ENCODE measurements around the gene C16orf89. TPM values are rescaled to one million over a fixed set of nuclear protein-coding genes. Genes with fewer than 3 reads are reported as not detected.
A peak's percentile ranks its signal among the peaks of the same experiment; 100 is the strongest.

Gene C16orf89
- polyA plus RNA-seq, 1 donor: 0.39 TPM

DNA sequence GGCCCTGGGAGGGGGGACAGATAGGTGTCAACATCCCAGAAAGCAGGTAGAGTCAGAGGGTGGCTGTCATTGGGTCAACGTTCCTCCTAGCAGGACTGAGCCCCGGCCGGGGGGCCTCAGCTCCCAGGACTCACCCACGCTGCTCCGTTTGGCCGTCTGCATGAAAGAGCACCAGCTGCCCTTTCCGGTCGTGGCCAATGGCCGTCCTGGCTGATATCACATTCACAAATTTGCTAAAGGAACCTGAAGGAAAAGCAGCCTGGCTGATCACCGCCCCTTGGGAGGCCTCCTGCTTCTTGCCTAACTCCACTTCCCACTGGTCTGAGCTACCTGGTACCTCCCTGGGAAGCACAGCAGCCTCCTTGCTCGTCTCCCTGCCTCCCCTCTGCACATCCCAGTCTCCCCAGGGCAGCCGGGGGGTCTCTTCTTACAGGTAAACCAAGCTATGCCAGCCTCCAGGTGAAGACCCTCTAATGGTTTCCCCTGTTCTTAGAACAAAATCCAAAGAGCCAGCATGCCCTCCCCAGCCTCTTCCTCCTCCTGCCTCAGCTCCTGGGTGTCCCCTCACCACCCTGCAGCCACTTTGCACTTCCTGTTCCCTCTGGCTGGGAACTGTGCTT, 35.4 kb downstream of the C16orf89 start:
- DNase-seq (ENCODE audit: low read depth): no peak

DNA sequence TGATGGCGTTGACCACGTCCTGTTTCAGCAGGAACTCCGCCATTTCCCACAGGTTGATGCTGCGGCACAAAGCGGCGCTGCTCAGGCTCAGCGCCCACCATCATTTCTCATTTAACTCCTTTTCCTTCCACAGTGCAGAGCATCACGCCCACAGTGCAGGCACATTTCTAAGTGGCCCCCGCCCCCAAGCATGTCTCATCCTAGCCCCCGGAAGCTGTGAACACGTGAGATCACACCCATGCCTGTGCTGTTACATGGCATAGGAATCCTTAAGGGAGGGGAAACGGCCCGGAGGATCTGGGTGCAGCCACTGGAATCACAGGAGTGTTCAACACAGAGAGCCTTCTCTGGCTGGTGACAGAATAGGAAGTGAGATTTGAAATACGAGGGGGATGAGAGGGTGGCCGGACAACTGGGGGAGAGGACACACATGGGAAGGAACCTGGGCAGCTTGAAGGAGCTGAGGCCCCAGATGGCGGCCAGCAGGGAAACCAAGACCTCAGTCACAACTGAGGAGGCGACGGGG, 36.7 kb downstream of the C16orf89 start:
- DNase-seq (ENCODE audit: low read depth): no peak

DNA sequence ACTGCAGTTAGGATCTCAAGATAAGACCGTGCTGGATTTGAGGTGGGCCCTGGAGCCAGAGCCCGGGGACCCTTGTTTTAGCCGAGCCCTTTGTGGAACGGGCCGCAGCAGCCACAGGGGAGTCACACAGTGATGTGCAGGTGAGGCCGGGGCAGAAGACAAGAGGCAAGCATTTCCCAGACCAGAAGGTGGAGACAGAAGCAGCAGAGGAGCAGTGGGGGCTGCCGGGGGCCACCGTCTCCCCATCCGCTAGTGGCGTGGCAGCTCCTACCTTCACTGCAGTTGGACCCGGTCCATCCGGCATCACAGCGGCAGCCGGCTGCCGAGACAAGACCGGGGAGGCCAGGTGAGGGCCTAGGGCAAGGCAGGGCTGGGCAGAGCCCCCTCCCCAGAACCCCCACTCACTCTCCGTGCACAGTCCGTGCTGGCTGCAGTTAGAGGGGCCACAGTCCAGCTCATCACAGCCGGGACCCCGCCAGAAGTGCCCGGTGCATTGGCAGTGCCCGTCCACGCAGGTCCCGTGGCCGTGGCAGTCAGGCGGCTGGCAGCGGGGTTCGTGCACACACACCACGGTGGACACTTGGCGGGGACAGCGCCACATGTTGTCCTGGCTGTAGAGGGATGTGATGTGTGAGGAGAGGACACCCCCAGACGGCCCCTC, 38.1 kb downstream of the C16orf89 start:
- no peak for DNase-seq (ENCODE audit: low read depth)

GRCh38 chr16:5027086-5027485, 38.7 kb downstream of the C16orf89 start:
- no peak for DNase-seq (ENCODE audit: low read depth)

DNA sequence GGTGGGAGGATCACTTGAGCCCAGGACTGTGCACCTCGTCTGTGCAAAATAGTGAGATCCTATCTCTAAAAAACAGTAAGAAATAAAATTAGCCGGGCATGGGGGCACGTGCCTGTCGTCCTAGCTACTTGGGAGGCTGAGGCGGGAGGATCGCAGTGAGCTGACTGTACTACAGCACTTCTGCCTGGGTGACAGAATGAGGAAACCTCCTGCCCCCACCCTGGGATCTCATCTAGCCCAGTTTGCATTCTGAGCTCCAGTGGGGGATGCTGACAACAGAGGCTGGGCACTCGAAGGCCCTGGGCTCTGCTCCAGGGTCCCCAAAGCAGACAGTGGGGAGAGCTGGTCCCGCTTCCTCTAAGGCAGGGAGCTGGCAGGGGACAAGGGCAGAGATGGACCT, 39.1 kb downstream of the C16orf89 start:
- DNase-seq (ENCODE audit: low read depth): no peak

GRCh38 chr16:5025171-5025632, 40.6 kb downstream of the C16orf89 start:
- no peak for DNase-seq (ENCODE audit: low read depth)

GRCh38 chr16:5024632-5025031, 41.1 kb downstream of the C16orf89 start:
- no peak for DNase-seq (ENCODE audit: low read depth)

GRCh38 chr16:5022521-5022920, 43.2 kb downstream of the C16orf89 start:
- DNase-seq (ENCODE audit: low read depth): no peak

- DNase-seq (ENCODE audit: low read depth): no peak
These were observed 45.2 kb downstream of the C16orf89 start for GRCh38 chr16:5020551-5020950.

GRCh38 chr16:5019775-5020174, 46.0 kb downstream of the C16orf89 start:
- DNase-seq (ENCODE audit: low read depth): no peak

DNA sequence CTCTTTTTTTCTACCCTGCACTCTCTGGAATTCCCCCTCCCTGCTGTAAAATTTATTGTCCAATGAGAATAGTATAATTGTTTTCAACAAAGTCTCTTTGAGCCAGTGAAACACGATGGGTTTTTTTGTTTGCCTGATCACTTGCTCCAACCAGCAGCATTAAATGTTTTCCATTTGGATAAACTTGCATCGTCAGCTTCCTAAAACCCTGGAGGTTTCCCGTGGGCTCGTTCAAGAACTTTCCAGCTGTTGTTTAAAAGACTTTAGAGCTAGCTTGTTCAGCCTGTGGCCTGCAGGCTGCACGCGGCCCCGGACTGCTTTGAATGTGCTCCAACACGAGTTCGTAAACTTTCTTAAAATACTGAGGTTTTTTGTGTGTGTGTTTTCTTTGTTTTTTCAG, 47.0 kb downstream of the C16orf89 start:
- peak; percentile 80 for DNase-seq (ENCODE audit: low read depth)

DNA sequence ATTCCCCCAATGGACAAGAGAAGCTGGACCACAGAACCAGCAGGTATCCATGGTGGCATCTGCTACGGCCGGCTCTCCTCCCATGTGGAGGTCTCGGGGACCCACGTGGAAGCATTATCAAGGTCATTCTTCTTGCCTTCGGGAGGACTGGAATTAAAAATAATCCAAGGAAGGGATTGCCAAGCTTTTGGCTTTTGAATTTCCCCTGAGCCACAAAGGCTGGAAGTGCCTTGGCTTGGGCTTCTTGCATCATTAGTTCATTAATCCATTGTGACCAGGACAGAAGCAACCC, 48.1 kb downstream of the C16orf89 start:
- no peak for DNase-seq (ENCODE audit: low read depth)

DNA sequence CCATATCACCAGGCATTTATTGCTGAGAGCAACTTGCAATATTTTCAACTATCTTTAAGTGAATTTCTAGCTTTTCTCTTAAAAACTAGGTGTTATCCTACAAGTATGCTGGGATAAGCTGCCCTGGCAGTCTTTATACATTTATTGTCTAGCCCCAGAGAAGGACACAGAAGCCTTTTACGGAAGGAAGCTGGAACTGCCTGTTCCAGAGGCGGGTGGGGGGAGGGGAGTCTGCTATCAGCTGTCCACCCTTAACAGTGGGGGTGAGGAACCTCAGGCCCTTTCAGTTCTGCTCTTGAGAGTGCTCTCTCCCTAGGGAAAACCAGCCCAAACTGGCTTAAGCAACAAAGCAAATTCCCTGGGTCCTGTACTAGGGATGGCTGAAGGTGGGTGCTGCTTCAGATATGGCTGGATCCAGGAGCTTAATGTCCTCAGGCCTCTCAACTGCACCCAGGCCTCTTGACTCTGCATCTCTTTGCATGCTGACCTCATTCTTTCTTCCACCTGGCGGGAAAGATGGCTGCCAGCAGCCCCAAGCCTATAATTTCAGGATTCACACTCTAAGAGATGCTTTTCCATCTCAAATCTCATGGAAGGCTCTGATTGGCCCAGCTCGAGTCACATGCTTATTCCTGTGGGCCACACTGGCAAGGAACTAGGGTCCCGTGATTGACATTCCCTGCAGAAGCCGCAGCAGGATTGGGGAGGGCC, 48.6 kb downstream of the C16orf89 start:
- DNase-seq (ENCODE audit: low read depth): no peak

- DNase-seq (ENCODE audit: low read depth): no peak
These were observed 49.9 kb downstream of the C16orf89 start for GRCh38 chr16:5015887-5016286.

- DNase-seq (ENCODE audit: low read depth): no peak
These were observed 50.4 kb downstream of the C16orf89 start for GRCh38 chr16:5015351-5015750.

DNA sequence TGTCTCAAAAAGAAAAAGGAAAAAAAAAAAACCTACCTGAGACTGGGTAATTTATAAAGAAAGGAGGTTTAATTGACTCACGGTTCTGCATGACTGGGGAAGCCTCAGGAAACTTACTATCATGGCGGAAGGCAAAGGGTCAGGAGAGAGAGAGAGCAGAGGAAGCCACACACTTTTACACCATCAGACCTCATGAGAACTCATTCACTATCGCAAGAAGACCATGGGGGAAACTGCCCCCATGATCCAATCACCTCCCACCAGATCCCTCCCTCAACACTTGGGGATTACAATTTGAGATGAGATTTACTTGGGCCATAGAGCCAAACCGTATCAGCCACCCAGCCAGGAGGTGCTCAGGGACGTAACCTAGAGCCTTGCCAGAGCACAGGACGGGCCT, 52.9 kb downstream of the C16orf89 start:
- DNase-seq (ENCODE audit: low read depth): no peak

DNA sequence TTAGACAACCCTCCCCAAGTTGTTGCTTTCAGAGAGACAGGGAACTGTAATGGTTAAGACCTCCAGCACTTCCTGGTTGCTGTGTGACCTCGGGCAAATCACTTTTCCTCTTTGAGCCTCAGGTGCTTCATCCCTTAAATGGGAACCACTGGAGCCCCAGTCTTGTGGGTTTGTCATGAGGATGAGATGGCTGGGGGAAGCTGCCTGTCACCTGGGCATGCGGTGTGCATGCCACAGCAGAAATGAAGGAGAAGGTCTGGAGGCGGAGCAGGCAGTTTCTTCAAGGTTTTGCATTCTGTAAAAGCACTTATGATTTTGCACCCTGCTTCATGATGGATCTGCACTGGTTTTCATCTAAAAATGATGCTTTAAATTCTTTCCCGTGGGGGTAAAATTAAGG, 54.1 kb downstream of the C16orf89 start:
- DNase-seq (ENCODE audit: low read depth): no peak

DNA sequence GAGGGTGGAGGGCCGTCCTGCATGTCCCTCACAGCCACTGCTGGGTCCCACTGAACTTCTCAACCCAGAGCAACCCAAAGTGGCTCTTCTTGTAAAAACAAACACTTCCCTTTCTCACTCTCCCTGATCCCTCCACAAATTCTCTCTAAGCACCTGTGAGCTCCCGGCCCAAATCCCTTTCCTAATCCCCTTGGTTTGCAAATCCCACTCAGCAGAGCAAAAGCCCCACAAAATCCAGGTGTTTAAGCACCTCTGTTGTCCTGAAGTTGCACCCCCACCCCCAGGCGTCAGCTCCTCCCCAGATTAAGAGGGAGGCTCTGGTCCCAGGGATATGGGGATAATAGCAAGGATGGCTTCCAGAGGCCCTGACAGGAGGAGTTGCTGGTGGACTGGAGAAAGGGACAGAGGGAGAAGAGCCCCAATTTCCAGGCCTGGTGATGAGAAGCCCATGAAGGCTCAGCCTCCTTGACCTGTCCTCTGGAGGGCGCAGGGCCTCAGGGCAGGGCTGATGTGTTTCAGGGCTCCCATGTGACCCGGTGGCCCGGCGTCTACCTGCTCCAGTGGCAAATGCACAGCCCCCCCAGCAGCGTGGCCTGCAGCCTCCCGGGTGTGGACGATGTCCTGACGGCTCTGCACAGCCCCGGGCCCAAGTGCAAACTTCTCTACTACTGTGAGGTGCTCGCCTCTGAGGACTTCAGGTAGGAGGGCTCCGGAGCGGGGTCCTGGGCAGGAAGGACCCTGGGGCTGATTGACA, 55.0 kb downstream of the C16orf89 start:
- DNase-seq (ENCODE audit: low read depth): no peak

DNA sequence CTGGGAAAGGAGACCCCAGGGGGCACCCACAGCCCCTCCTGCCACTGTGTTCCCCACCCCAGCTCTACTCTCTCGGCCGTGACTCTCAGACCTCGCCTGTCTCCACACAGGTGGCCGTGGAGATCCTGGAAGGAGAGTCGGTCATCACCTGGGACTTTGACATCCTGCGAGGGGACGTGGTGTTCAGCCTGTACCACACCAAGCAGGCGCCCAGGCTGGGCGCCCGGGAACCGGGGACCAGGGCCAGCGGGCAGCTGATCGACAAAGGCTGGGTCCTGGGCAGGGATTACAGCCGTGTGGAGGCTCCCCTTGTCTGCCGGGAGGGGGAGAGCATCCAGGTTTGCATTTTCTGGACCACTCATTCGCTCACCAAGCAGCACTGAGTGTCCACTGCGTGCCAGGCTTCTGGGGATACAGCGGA, 57.4 kb downstream of the C16orf89 start:
- no peak for DNase-seq (ENCODE audit: low read depth)

- DNase-seq (ENCODE audit: low read depth): no peak
These were observed 58.5 kb downstream of the C16orf89 start for GRCh38 chr16:5007256-5007655.

- no peak for DNase-seq (ENCODE audit: low read depth)
These were observed 59.2 kb downstream of the C16orf89 start for GRCh38 chr16:5006348-5007193.

Data from forelimb muscle (tissue), 1 donor.